NOMO-1 (cell line): ENCODE results near the gene VGLL4.

Experiments
- DNase-seq, 2 experiments: peaks; one replicate each; lab custom pipeline; 2025; ENCODE audit not compliant: unreplicated experiment in 2 of 2; lab: John Stamatoyannopoulos, UW

Gene VGLL4

GRCh38 chr3:11554666-11555065 lies 89.0 kb downstream of the VGLL4 start:
- DNase-seq: no peak

- DNase-seq: no peak
Observed at GRCh38 chr3:11554236-11554610, 89.5 kb downstream of the VGLL4 start.

- no peak for DNase-seq
Observed at GRCh38 chr3:11553436-11554235, 90.1 kb downstream of the VGLL4 start.

- DNase-seq: no peak
Observed at GRCh38 chr3:11552289-11553264, 91.1 kb downstream of the VGLL4 start.

GRCh38 chr3:11551036-11551435 lies 92.7 kb downstream of the VGLL4 start:
- no peak for DNase-seq

GRCh38 chr3:11549580-11550140 lies 94.1 kb downstream of the VGLL4 start:
- no peak for DNase-seq

GRCh38 chr3:11548721-11549131 lies 95.0 kb downstream of the VGLL4 start:
- DNase-seq: no peak

- no peak for DNase-seq
Observed at GRCh38 chr3:11547498-11547897, 96.2 kb downstream of the VGLL4 start.

- no peak for DNase-seq
Observed at GRCh38 chr3:11546657-11547302, 96.9 kb downstream of the VGLL4 start.

GRCh38 chr3:11545186-11545851 lies 98.4 kb downstream of the VGLL4 start:
- no peak for DNase-seq

- no peak for DNase-seq
Observed at GRCh38 chr3:11544412-11545181, 99.1 kb downstream of the VGLL4 start.

GRCh38 chr3:11543948-11544387 lies 99.7 kb downstream of the VGLL4 start:
- DNase-seq: no peak

GRCh38 chr3:11543141-11543947 lies 100.4 kb downstream of the VGLL4 start:
- no peak for DNase-seq

- DNase-seq: no peak
Observed at GRCh38 chr3:11542551-11542950, 101.2 kb downstream of the VGLL4 start.

GRCh38 chr3:11541321-11542303 lies 102.1 kb downstream of the VGLL4 start:
- DNase-seq: no peak

- no peak for DNase-seq
Observed at GRCh38 chr3:11539677-11540076, 104.0 kb downstream of the VGLL4 start.

GRCh38 chr3:11539218-11539617 lies 104.5 kb downstream of the VGLL4 start:
- DNase-seq: no peak

GRCh38 chr3:11538581-11538980 lies 105.1 kb downstream of the VGLL4 start:
- no peak for DNase-seq
